RWPE2 (cell line): ENCODE data around the gene DUSP2.

Experiments used
- ATAC-seq: fragments of 200-7000 bp; cut with Tn5 transposase; 3 replicates; pipeline ENCODE4 v1.9.1; 2021; ENCODE audit warnings: low read depth
- DNase-seq: peaks from one replicate; pipeline ENCODE4 v3.0.0-alpha.2; 2020; ENCODE audit warnings: low spot score
- H3K27ac ChIP-seq: fragments of 450-650 bp; 2 replicates; pipeline ENCODE4 v1.5.1; 2017; ENCODE audit warnings: mild to moderate bottlenecking; ENCODE audit not compliant: poor library complexity, severe bottlenecking
- H3K27me3 ChIP-seq: fragments of 250-450 bp; sonication (Bioruptor Pico); 2 replicates; pipeline ENCODE4 v1.5.1; 2021; ENCODE audit warnings: mild to moderate bottlenecking, moderate library complexity; ENCODE audit not compliant: insufficient read depth, poor library complexity, severe bottlenecking
- H3K36me3 ChIP-seq: fragments of 250-450 bp; sonication (Bioruptor Pico); 2 replicates; pipeline ENCODE4 v1.5.1; 2020; ENCODE audit warnings: low read depth, mild to moderate bottlenecking, moderate library complexity
- H3K4me1 ChIP-seq: fragments of 250-450 bp; sonication (Bioruptor Pico); 2 replicates; pipeline ENCODE4 v1.5.1; 2021; ENCODE audit warnings: mild to moderate bottlenecking, moderate library complexity; ENCODE audit not compliant: insufficient read depth, poor library complexity, severe bottlenecking
- H3K4me3 ChIP-seq: fragments of 250-450 bp; sonication (Bioruptor Pico); 2 replicates; pipeline ENCODE4 v1.5.1; 2021; ENCODE audit warnings: mild to moderate bottlenecking, moderate library complexity; ENCODE audit not compliant: severe bottlenecking
- H3K9me3 ChIP-seq: fragments of 250-450 bp; sonication (Bioruptor Pico); 2 replicates; pipeline ENCODE4 v1.5.1; 2021; ENCODE audit warnings: mild to moderate bottlenecking, moderate library complexity; ENCODE audit not compliant: severe bottlenecking
- CTCF ChIP-seq: fragments of 450-650 bp; IDR thresholded peaks from one replicate; pipeline ENCODE4 v1.5.1; 2017; ENCODE audit warnings: mild to moderate bottlenecking, moderate library complexity; ENCODE audit not compliant: poor library complexity, severe bottlenecking

Gene DUSP2

GRCh38 chr2:96114903-96115581 is 30.2 kb downstream of the DUSP2 start:
- no peak for TF ChIP-seq CTCF
- ATAC-seq (no peak), DNase-seq (no peak)
- Histone ChIP-seq H3K36me3 (no peaks in the 10 kb centered on the region), H3K4me3 (no peak overlapping the region), H3K9me3 (no peaks in the 10 kb centered on the region), H3K27ac (no peak overlapping the region), H3K27me3 (no peaks in the 10 kb centered on the region), H3K4me1 (no peaks in the 10 kb centered on the region)

GRCh38 chr2:96114546-96114902 is 30.7 kb downstream of the DUSP2 start:
- no peaks in the 10 kb centered on the region for H3K4me1 ChIP-seq
- H3K4me3 ChIP-seq, result no peak overlapping the region
- H3K36me3 ChIP-seq, result no peaks in the 10 kb centered on the region
- no peak overlapping the region for H3K27ac ChIP-seq
- no peak for ATAC-seq
- no peak for TF ChIP-seq CTCF
- no peaks in the 10 kb centered on the region for H3K9me3 ChIP-seq
- H3K27me3 ChIP-seq, result no peaks in the 10 kb centered on the region
- no peak for DNase-seq

GRCh38 chr2:96113951-96114350 is 31.3 kb downstream of the DUSP2 start:
- H3K9me3 ChIP-seq, result no peaks in the 10 kb centered on the region
- no peak for TF ChIP-seq CTCF
- ATAC-seq, result no peak
- no peak for DNase-seq
- no peak overlapping the region for H3K27ac ChIP-seq
- H3K36me3 ChIP-seq, result no peaks in the 10 kb centered on the region
- H3K4me3 ChIP-seq, result no peak overlapping the region
- no peaks in the 10 kb centered on the region for H3K4me1 ChIP-seq
- no peaks in the 10 kb centered on the region for H3K27me3 ChIP-seq

GRCh38 chr2:96113367-96113677 is 31.9 kb downstream of the DUSP2 start:
- no peak for TF ChIP-seq CTCF
- no peak overlapping the region for H3K27ac ChIP-seq
- no peak overlapping the region for H3K4me3 ChIP-seq
- no peaks in the 10 kb centered on the region for H3K9me3 ChIP-seq
- no peaks in the 10 kb centered on the region for H3K36me3 ChIP-seq
- H3K4me1 ChIP-seq, result no peaks in the 10 kb centered on the region
- DNase-seq, result no peak
- no peak for ATAC-seq
- H3K27me3 ChIP-seq, result no peaks in the 10 kb centered on the region

GRCh38 chr2:96112501-96113366 is 32.5 kb downstream of the DUSP2 start:
- no peak for ATAC-seq
- Histone ChIP-seq H3K36me3 (no peaks in the 10 kb centered on the region), H3K4me1 (no peaks in the 10 kb centered on the region), H3K27me3 (no peaks in the 10 kb centered on the region), H3K27ac (no peak overlapping the region), H3K9me3 (no peaks in the 10 kb centered on the region), H3K4me3 (no peak overlapping the region)
- no peak for TF ChIP-seq CTCF
- DNase-seq, result no peak
